ENCODE measurements around the gene PSG2.
"Not testable (repeated sequence)": the region's sequence is repeated elsewhere in the genome, so short reads cannot be mapped to it uniquely, and the experiment has no call there.

DNA sequence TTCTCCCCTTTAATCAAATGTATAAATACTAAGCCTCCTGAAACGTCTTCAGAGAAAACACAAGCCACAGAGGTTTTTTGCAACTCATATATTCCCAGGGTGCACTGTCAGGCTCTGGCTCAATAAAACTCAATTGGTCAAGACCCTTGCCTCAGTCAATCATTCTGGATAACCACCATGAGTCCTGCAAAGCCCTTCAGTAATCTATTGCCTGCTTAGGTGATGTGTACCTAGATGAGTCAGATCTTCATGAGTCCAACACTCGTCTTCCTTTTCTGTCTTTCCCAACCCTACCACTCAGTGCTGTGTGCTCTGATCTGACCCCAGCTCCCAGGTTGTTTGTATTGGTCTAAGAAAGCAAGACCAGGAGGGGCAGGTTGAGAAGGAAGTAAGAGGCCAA, 24.1 kb downstream of the PSG2 start:
- TF ChIP-seq, protein P1, sequence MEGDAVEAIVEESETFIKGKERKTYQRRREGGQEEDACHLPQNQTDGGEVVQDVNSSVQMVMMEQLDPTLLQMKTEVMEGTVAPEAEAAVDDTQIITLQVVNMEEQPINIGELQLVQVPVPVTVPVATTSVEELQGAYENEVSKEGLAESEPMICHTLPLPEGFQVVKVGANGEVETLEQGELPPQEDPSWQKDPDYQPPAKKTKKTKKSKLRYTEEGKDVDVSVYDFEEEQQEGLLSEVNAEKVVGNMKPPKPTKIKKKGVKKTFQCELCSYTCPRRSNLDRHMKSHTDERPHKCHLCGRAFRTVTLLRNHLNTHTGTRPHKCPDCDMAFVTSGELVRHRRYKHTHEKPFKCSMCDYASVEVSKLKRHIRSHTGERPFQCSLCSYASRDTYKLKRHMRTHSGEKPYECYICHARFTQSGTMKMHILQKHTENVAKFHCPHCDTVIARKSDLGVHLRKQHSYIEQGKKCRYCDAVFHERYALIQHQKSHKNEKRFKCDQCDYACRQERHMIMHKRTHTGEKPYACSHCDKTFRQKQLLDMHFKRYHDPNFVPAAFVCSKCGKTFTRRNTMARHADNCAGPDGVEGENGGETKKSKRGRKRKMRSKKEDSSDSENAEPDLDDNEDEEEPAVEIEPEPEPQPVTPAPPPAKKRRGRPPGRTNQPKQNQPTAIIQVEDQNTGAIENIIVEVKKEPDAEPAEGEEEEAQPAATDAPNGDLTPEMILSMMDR (IDR thresholded peaks at IDR 0.05) = not testable (repeated sequence)
- not testable (repeated sequence) for TF ChIP-seq POLR2A (IDR thresholded peaks at IDR 0.05)

Data from heart left ventricle (tissue), 13 donors.